Activated naive CD8-positive, alpha-beta T cell treated with anti-CD3 and anti-CD28 coated beads, Interleukin-2, amount 50 U/mL, for 24 hours (primary cell): ENCODE measurements around the gene KRT6B.
"Not testable (repeated sequence)": the region's sequence is repeated elsewhere in the genome, so short reads cannot be mapped to it uniquely, and the experiment has no call there.

Experiments used
- ATAC-seq: fragments of 150-1000 bp; cut with Tn5 transposase; one replicate; pipeline ENCODE4 v1.10.0; 2021
- DNase-seq: peaks from one replicate; pipeline ENCODE4 v3.0.0; 2021
- H3K27ac Mint-ChIP-seq: one replicate; pipeline ENCODE4 v1.8.0; 2021; ENCODE audit warnings: mild to moderate bottlenecking, mixed read lengths
- H3K27me3 Mint-ChIP-seq: one replicate; pipeline ENCODE4 v1.8.0; 2021; ENCODE audit warnings: mixed read lengths
- H3K36me3 Mint-ChIP-seq: one replicate; pipeline ENCODE4 v1.8.0; 2021; ENCODE audit warnings: low read depth, mixed read lengths
- H3K4me1 Mint-ChIP-seq: one replicate; pipeline ENCODE4 v1.8.0; 2021; ENCODE audit warnings: mixed read lengths
- H3K4me3 Mint-ChIP-seq: one replicate; pipeline ENCODE4 v1.8.0; 2021; ENCODE audit warnings: mild to moderate bottlenecking, moderate library complexity, mixed read lengths
- H3K9me3 Mint-ChIP-seq: one replicate; pipeline ENCODE4 v1.8.0; 2021; ENCODE audit warnings: mixed read lengths

KRT6B gene

GRCh38 chr12:52452101-52452500 is at the start of gene KRT6B:
Gene KRT6B, minus strand, starts transcription at chr12:52452146. Its CDS starts 68 bp downstream, at chr12:52452078.
- Mint-ChIP-seq H3K36me3 (no peaks in the 10 kb centered on the region), H3K27ac (no peak within 1 kb of the TSS), H3K9me3 (no peaks in the 10 kb centered on the region), H3K4me1 (peaks cover 4% of the 10 kb centered on the region), H3K27me3 (peaks cover 2% of the 10 kb centered on the region), H3K4me3 (no peak within 1 kb of the TSS)
- ATAC-seq (no peak), DNase-seq (no peak)

- ATAC-seq (no peak), DNase-seq (no peak)
- H3K36me3 Mint-ChIP-seq = no peaks in the 10 kb centered on the region
- no peak overlapping the region for H3K27ac Mint-ChIP-seq
- peaks cover 10% of the 10 kb centered on the region for H3K27me3 Mint-ChIP-seq
- H3K4me1 Mint-ChIP-seq = no peaks in the 10 kb centered on the region
- no peaks in the 10 kb centered on the region for H3K9me3 Mint-ChIP-seq
- no peak overlapping the region for H3K4me3 Mint-ChIP-seq
These were observed 49.5 kb upstream of the KRT6B start for GRCh38 chr12:52501490-52501889.

GRCh38 chr12:52500574-52500973 is 48.6 kb upstream of the KRT6B start:
- ATAC-seq, H3K4me1 Mint-ChIP-seq: not testable (repeated sequence)

GRCh38 chr12:52499806-52500560 is 48.0 kb upstream of the KRT6B start:
- no peaks in the 10 kb centered on the region for H3K4me1 Mint-ChIP-seq
- no peak overlapping the region for H3K27ac Mint-ChIP-seq
- no peak overlapping the region for H3K4me3 Mint-ChIP-seq
- H3K9me3 Mint-ChIP-seq = no peaks in the 10 kb centered on the region
- no peaks in the 10 kb centered on the region for H3K36me3 Mint-ChIP-seq
- DNase-seq = no peak
- no peaks in the 10 kb centered on the region for H3K27me3 Mint-ChIP-seq
- no peak for ATAC-seq

More at GRCh38 chr12:52500574-52500973, 48.6 kb upstream of the KRT6B start:
- not testable (repeated sequence) for H3K9me3 Mint-ChIP-seq, DNase-seq, H3K27ac Mint-ChIP-seq, H3K27me3 Mint-ChIP-seq, H3K4me3 Mint-ChIP-seq, H3K36me3 Mint-ChIP-seq

GRCh38 chr12:52498946-52499345 is 47.0 kb upstream of the KRT6B start:
- Mint-ChIP-seq H3K36me3 (no peaks in the 10 kb centered on the region), H3K27ac (no peak overlapping the region), H3K9me3 (no peaks in the 10 kb centered on the region), H3K27me3 (peaks cover under 1% of the 10 kb centered on the region), H3K4me1 (no peaks in the 10 kb centered on the region), H3K4me3 (no peak overlapping the region)
- DNase-seq = no peak
- no peak for ATAC-seq

GRCh38 chr12:52497975-52498374 is 46.0 kb upstream of the KRT6B start:
- Mint-ChIP-seq H3K4me1 (no peaks in the 10 kb centered on the region), H3K4me3 (no peak overlapping the region), H3K9me3 (no peaks in the 10 kb centered on the region), H3K36me3 (no peaks in the 10 kb centered on the region), H3K27ac (no peak overlapping the region), H3K27me3 (peaks cover 10% of the 10 kb centered on the region)
- no peak for ATAC-seq
- no peak for DNase-seq

GRCh38 chr12:52496590-52497071 is 44.7 kb upstream of the KRT6B start:
- H3K27me3 Mint-ChIP-seq = peaks cover 14% of the 10 kb centered on the region
- H3K27ac Mint-ChIP-seq = no peak overlapping the region
- H3K36me3 Mint-ChIP-seq = no peaks in the 10 kb centered on the region
- no peaks in the 10 kb centered on the region for H3K9me3 Mint-ChIP-seq
- no peak for DNase-seq
- no peaks in the 10 kb centered on the region for H3K4me1 Mint-ChIP-seq
- no peak for ATAC-seq
- no peak overlapping the region for H3K4me3 Mint-ChIP-seq

- DNase-seq = no peak
These were observed 44.1 kb upstream of the KRT6B start for GRCh38 chr12:52496054-52496453.

GRCh38 chr12:52495389-52495788 is 43.4 kb upstream of the KRT6B start:
- Mint-ChIP-seq H3K27me3 (peaks cover 20% of the 10 kb centered on the region), H3K4me3 (no peak overlapping the region), H3K27ac (no peak overlapping the region), H3K36me3 (no peaks in the 10 kb centered on the region), H3K4me1 (no peaks in the 10 kb centered on the region), H3K9me3 (no peaks in the 10 kb centered on the region)
- ATAC-seq (no peak), DNase-seq (no peak)

More at GRCh38 chr12:52496054-52496453, 44.1 kb upstream of the KRT6B start:
- Mint-ChIP-seq H3K27me3 (peaks cover 18% of the 10 kb centered on the region), H3K9me3 (no peaks in the 10 kb centered on the region), H3K4me3 (no peak overlapping the region), H3K27ac (no peak overlapping the region), H3K36me3 (no peaks in the 10 kb centered on the region), H3K4me1 (no peaks in the 10 kb centered on the region)
- ATAC-seq = no peak

GRCh38 chr12:52494518-52494917 is 42.6 kb upstream of the KRT6B start:
- no peaks in the 10 kb centered on the region for H3K4me1 Mint-ChIP-seq
- H3K27me3 Mint-ChIP-seq = peaks cover 20% of the 10 kb centered on the region
- no peak overlapping the region for H3K27ac Mint-ChIP-seq
- DNase-seq (no peak), ATAC-seq (no peak)
- no peak overlapping the region for H3K4me3 Mint-ChIP-seq
- H3K36me3 Mint-ChIP-seq = no peaks in the 10 kb centered on the region
- H3K9me3 Mint-ChIP-seq = no peaks in the 10 kb centered on the region

- Mint-ChIP-seq H3K4me1 (no peaks in the 10 kb centered on the region), H3K27me3 (peaks cover 20% of the 10 kb centered on the region)
- DNase-seq = no peak
These were observed 42.2 kb upstream of the KRT6B start for GRCh38 chr12:52494100-52494499.

GRCh38 chr12:52493172-52493571 is 41.2 kb upstream of the KRT6B start, which contains the start of gene KRT6A:
Gene KRT6A, minus strand, starts transcription at chr12:52493257. Its CDS starts 69 bp downstream, at chr12:52493188.
- H3K36me3 Mint-ChIP-seq = no peaks in the 10 kb centered on the region
- peaks cover 20% of the 10 kb centered on the region for H3K27me3 Mint-ChIP-seq
- H3K4me1 Mint-ChIP-seq = no peaks in the 10 kb centered on the region
- H3K4me3 Mint-ChIP-seq = no peak within 1 kb of the TSS
- ATAC-seq = no peak
- H3K9me3 Mint-ChIP-seq = no peaks in the 10 kb centered on the region
- no peak for DNase-seq
- no peak within 1 kb of the TSS for H3K27ac Mint-ChIP-seq

More at GRCh38 chr12:52494100-52494499, 42.2 kb upstream of the KRT6B start:
- Mint-ChIP-seq H3K36me3 (no peaks in the 10 kb centered on the region), H3K9me3 (no peaks in the 10 kb centered on the region), H3K4me3 (no peak overlapping the region), H3K27ac (no peak overlapping the region)
- no peak for ATAC-seq

- peaks cover 20% of the 10 kb centered on the region for H3K27me3 Mint-ChIP-seq
- not testable (repeated sequence) for H3K36me3 Mint-ChIP-seq, H3K4me1 Mint-ChIP-seq, H3K4me3 Mint-ChIP-seq, H3K27ac Mint-ChIP-seq, DNase-seq, ATAC-seq, H3K9me3 Mint-ChIP-seq
These were observed 40.5 kb upstream of the KRT6B start for GRCh38 chr12:52492405-52492804.

- H3K9me3 Mint-ChIP-seq, DNase-seq, H3K27ac Mint-ChIP-seq, H3K4me1 Mint-ChIP-seq, H3K4me3 Mint-ChIP-seq, ATAC-seq, H3K36me3 Mint-ChIP-seq: not testable (repeated sequence)
- H3K27me3 Mint-ChIP-seq = peaks cover 20% of the 10 kb centered on the region
These were observed 39.5 kb upstream of the KRT6B start for GRCh38 chr12:52491495-52491894.

- Mint-ChIP-seq H3K36me3 (no peaks in the 10 kb centered on the region), H3K4me1 (no peaks in the 10 kb centered on the region), H3K27me3 (peaks cover 31% of the 10 kb centered on the region), H3K27ac (no peak overlapping the region), H3K4me3 (no peak overlapping the region), H3K9me3 (peaks cover 9% of the 10 kb centered on the region)
- no peak for ATAC-seq
- DNase-seq = no peak
These were observed 36.8 kb upstream of the KRT6B start for GRCh38 chr12:52488736-52489135.
